ENCODE measurements around the gene ATP11A.

DNA sequence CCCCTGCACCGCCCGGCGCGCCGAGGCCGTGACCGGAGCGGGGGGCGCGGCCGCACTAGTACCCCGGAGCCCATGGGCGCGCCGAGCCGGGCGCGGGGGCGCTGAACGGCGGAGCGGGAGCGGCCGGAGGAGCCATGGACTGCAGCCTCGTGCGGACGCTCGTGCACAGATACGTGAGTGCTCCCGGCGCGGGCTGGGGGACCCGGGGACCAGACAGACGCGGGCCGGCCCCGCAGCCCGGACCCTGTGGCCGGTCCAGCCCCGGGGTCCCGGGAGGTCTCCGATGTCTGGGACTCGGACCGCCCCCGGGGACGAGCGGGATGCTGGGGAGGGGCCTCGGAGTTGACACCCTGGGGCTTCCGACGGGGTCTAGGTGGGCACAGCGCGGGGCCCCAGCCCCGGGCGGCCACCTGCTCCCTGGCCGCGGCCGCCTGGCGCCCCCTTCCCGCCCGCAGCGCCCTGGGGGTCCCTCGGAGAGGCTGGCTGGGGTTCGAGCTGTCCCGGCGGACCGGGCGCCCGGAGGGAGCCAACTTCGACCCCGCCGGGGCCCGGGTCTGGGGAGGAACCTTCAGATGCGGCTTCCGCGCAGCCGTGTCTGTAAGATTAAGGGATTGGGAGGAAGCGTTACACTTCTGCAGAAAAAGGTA lies 568 bp downstream of the ATP11A start:
- no peak for TF ChIP-seq GATA2 (IDR thresholded peaks at IDR 0.05; ENCODE audit: low read depth, low read length)
- no peak for TF ChIP-seq GATA3 (IDR thresholded peaks at IDR 0.05; ENCODE audit: low read depth, low read length)
